HG03378 (cell line): ENCODE measurements around the gene AFAP1.
A peak's percentile ranks its signal among the peaks of the same experiment; 100 is the strongest.

Source experiments
- ATAC-seq: cut with Tn5 transposase; IDR thresholded peaks from one replicate; pipeline ENCODE4 v1.9.1; 2021; ENCODE audit warnings: mild to moderate bottlenecking, moderate library complexity; ENCODE audit not compliant: unreplicated experiment

AFAP1 gene

GRCh38 chr4:7808752-7809151 is 130.9 kb downstream of the AFAP1 start:
- ATAC-seq: no peak

DNA sequence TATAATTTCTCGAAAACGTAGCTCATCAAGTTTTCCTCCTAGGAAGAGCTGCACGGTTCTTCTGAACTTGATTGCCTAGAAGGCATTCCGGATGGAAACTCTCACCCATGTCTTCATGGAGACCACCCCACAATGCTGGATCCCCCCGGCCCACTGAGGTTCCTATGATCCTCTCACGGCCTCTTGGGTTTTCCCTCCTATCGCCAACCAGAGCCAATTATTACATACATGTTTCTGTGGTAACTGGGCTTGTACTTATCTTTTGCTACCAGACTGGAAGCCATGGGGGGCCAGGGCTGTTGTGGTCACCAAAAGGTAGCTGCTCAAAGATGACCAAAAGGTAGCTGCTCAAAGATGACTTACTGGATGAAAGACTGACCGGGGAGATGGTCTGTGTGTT is 131.5 kb downstream of the AFAP1 start:
- no peak for ATAC-seq

DNA sequence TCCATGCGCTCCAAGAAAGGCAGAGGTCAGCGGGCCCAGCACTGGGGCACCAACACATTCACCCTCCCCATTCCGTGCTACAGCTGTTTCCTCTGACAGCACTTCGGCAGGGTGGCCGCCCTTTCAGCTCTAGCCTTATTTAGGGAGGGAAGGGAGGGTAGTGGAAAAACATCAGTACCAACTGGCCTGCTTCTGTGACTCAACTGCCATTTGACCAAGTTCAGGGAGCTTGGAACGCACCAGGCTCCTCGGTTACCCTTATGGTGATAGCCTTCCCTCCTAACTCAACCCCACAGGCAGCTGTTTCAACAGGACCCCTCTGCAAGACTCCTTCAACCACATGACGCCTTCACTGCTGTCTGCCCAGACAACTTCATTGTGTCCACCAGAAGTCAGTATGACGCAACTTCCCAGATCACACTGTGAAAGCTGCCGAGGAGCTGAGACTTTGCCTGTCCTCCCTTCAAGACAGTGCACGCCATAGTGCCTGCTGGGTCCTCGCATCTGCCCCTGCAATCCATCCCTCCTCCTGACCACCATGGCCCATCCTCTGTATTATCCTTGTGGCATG is 132.2 kb downstream of the AFAP1 start:
- no peak for ATAC-seq

DNA sequence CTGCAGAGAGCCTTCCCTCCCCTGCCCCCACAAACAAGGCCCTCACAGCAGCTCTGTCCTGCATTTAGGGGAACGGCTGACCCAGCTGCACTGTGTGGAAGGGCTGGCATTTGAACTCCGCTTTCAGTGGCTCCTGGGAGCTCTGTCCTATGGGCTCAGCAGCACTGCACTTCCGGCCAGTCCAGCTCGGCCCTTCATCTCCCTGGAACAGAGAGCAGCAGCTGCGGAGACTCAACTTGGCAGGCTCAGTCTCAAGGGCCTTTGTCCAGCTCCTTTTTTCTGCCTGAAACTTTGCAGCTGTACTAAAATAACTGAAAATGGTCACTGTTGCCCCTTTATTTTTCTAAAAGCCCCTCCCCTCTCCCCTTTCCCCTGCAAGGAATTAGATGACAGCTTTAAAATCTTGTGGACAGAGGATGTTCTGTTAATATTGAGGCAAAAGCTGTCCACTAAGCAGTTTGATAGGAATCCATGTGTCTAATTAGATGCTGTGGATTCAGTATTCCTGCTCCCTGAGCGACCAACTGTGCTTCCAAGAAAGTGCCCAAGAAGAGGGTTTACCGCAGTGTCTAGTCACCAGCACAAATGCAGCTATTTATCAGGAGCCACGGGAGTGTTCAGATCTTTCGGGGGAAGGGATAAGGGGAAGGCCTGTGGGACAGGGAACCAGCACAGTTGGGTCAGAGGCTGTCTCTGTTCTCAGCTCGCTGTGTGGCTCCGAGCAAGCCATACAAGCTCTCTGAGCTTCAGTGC is 133.1 kb downstream of the AFAP1 start:
- ATAC-seq: no peak

DNA sequence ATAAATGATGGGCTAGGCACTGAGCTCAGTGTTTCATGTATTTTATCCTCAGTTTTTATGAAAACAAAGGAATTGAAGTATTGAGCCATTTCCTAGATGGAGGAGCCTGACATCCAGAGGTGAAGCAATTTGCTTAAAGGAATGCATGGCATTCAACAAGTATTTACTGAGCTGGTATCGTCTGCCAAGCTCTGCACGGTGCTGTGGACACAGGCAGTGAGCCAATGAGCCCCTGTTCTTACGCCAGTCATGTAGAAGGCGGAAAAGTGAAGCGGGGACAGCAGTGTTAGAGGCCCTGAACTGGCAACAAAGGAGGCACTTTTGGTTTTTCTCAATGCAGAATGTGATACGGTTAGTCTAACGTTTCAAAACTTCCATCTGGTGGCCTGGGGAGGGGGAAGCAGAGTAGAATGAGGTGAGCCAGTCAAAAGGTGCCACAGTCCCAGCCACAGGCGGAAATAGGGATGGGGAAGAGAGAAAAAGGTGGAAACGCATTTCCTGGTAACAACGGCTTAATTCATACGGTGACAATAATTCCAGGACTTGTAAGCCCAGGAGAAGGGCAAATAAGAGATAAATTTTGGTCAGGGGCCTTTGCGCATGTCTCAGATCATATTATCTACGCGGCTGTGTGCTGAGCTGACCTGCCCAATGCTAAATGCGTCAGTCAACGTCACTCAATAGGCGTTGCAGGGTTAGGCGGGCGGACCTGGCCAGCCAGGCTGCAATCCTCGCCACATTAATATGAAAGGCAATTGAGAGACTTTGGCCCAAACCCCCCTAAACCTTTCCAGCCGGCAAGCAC is 133.9 kb downstream of the AFAP1 start:
- no peak for ATAC-seq

GRCh38 chr4:7804756-7805385 is 134.8 kb downstream of the AFAP1 start:
- ATAC-seq: no peak

DNA sequence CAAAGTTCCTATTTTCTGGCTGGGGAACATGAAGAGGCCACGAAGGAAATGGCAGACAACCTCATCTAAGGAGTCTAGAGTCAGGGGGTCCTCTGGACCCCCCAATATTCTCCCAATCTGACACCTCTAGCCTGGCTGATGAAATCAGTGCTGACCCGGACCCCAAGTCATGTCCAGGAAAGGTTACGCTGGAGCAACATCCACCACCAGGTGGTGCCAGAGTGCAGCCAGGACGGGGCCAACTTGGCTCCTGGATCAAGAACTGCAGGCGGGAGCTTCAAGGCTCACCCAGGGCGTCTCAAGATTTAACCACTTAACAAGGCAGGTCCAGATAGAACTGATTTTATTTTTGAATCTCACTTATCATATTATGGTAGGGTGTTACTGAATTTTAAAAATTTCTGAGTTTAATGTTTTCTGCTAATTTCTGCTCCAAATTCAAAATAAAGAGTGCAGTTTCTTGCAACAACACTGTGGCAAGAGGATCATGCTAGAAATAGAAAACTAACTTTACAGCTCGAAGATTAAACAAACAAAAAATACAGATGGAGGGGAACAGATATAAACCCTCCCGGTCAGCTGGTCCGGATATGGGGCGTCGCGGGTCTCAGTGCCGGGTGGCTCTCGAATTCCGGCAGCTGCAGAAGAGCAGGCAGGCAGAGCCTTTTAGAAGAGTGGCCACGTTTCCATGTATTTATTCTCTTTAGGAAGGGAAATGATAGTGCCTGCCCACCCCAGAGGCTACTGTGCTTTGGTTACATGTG is 135.5 kb downstream of the AFAP1 start:
- no peak for ATAC-seq

- no peak for ATAC-seq
Observed at GRCh38 chr4:7803371-7803770, 136.3 kb downstream of the AFAP1 start.

- ATAC-seq: peak; percentile 86
Observed at GRCh38 chr4:7802093-7802726, 137.5 kb downstream of the AFAP1 start.

GRCh38 chr4:7801641-7802040 is 138.0 kb downstream of the AFAP1 start:
- ATAC-seq: no peak

DNA sequence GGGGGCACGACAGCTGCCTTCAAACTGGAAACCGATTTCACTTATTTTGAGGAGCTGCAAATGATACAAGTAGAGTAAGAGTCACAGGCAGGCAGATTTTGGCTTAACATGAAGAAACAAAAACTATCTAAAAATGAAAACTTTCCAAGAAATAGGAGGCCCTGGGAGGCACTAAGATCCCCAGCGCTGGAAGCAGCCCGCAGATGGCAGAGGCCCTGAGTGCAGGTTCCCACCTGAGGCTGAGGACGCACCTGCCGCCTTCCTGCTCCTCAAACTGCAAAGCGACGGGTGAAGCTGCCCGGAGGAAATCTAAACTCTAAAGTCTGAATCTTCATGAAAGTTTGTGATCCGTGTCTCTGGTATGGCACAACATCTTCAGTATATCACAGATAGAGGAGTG is 138.7 kb downstream of the AFAP1 start:
- no peak for ATAC-seq

DNA sequence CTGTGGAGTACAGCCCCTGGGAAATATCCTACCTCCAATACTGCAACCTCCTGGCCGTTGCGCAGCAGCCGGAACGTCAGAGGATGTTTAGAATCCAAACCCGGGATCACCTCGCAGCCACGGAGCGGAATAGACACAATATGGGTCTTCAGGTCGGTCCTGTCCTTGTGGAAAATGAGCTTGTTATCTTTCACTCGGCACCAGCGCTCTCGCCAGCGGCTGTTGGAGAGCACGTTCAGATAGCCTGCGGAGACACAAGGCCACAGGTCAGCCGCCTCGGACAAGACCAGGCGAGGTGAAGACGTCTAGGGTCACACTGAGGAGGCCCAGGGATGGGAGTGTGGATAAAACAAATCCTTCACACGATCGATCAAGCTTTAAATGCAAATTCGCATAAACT is 139.3 kb downstream of the AFAP1 start:
- no peak for ATAC-seq

GRCh38 chr4:7799736-7800135 is 139.9 kb downstream of the AFAP1 start:
- no peak for ATAC-seq

DNA sequence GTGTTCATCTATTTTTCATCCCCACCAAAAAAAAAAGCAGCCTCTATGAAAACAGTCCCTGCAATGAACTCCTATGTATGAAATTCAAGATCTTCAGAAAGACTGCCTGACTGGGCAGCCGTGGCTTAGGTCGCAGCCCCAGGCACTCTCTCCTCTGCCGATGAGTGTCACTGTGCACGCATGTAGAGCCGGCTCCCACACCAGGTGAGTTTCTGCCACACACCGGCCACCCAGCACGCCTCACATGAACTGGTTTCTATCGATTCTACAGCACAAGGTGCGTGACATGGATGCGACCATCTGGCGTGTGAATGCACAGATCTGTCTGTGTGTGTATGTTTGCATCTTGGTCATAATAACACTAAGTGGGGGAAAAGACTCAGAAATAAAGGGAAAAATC is 140.4 kb downstream of the AFAP1 start:
- ATAC-seq: no peak

DNA sequence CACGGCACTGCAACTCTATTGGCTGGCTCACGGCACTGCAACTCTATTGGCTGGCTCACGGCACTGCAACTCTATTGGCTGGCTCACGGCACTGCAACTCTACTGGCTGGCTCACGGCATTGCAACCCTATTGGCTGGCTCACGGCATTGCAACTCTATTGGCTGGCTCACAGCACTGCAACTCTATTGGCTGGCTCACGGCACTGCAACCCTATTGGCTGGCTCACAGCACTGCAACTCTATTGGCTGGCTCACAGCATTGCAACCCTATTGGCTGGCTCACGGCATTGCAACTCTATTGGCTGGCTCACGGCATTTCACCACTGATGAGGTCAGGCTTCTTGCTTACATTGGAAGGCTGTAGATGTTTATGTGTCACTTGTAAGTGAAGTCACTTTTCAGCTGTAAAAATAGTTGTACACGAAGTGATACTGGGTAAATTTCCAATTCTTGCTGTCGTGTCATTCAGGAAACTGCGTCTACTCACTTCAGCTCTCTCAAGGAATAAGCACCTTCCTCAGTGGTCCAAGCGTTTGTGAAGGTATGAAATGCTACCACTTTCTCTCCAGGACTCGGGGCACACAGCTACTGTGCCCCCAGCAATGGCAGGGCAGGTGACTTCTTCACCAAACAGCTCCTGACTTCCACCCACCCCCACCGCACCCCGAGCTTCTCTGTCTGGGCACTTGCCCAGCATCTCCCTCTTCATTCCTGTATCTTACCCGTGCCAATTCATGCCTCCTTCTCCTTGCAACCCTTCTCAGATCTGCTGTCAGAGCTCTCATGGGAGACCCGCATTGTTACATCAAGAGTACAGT is 141.3 kb downstream of the AFAP1 start:
- ATAC-seq: no peak

- no peak for ATAC-seq
Observed at GRCh38 chr4:7797330-7797729, 142.3 kb downstream of the AFAP1 start.

- ATAC-seq: no peak
Observed at GRCh38 chr4:7795983-7796382, 143.7 kb downstream of the AFAP1 start.

DNA sequence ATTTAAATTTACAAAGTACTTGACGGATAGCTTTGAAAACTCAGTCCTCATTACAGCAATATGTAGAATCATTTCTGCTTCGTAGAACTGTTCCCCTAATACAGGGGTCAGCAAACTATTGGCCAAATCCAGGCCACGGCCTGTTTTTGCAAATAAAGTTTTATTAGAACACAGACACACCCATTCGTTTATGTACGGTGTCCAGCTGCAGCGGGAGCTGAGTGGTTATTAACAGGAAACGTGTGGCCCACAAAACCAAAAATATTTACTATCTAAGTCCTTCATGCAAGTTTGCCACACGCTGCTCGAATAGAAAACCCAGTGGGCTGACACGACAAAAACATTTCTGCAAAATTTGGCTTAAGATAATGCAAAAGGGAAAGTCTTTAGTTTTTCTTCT is 146.5 kb downstream of the AFAP1 start:
- ATAC-seq: no peak

DNA sequence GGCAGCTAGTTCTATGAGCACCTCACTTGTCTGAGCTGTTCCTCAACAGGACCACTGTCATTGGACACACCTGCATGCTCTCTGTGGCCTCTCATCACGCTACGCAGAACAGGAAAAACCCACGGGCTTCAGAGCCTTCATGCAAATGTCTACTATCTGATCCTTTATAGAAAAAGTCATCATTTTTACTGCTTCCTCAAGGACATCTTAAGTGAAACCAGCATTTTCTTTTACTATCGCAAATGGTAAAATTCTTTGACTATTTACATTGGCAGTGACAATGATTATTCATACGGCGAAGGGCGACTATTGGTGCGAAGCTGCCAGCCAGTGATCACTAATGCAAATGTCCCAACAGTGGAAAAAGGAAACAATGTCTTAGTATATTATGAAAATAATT is 147.0 kb downstream of the AFAP1 start:
- ATAC-seq: no peak

- ATAC-seq: no peak
Observed at GRCh38 chr4:7790999-7791398, 148.7 kb downstream of the AFAP1 start.
